ENCODE results near the gene TLNRD1.

The TLNRD1 gene

DNA sequence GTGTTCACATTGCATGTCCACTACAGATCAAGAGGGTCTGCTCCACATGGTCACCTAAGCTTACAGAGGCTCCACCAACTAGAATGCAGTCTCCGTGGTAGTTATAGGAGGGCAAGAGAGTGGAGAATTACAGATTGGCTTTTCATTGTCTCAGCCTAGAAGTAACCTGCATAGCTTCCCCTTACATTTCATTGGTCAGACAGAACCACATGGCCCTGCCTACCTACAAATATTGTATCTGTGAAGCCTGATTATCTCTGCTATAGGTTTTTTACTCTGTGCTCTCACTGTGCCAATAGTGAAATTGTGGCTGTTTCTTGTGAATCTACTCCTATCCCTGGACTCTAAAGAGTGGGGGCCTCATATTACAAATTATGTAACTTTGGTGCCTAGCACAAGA is 2.5 kb upstream of the TLNRD1 start:
- no peak overlapping the region for H3K4me3 ChIP-seq
- H3K27ac ChIP-seq = peak overlapping the region in 2 of 21 experiments; percentile 2 to 39

DNA sequence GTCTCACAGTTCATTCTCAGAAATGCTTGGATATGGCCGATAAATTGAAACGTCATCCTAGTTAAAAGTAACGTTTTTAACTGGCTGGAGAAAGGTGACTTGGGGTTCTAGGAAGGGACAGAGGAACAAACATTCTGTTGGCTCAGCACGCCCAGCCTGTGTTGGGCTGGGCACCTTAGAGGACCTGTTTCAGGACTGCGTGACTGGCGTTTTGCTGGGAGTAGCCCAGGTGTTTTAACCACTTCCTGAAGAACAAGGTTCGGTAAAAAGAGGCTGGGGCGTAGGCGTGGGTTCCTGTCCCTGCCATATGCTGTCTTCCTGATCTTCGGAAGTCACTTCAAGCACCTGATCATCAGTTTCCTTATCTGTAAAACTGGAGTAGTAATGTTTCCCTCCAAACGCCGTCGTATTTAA is 1.1 kb upstream of the TLNRD1 start:
- H3K27ac ChIP-seq = peak overlapping the region in 19 of 21 experiments; percentile 55 to 100 (median 98)
- peak overlapping the region; percentile 77 to 88 (median 82) for H3K4me3 ChIP-seq

DNA sequence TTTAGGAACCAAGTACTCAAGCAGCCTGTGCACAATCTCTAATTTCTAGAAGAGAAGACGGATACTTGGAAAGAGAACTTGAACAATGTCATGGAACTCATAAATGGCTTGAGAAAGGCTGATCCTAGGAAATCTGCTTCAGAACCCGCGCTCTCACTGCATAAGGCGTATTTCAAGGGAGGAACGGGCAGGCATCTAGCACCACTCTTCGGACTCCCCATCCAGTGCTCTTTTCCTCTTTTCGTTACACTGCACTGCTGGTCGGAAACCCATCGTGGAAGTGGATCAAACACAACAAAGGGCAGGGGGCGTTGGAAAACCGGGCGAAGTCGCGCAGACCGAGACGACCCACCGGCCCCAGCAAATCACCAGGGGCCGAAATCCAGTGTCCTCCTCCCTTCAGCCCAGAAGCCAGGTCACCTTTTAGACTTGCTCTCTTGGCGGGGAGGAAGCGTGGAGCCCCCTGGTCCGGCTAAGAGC is 539 bp upstream of the TLNRD1 start:
- Histone ChIP-seq H3K4me3 (peak overlapping the region; percentile 77 to 88 (median 82)), H3K27ac (peak overlapping the region; percentile 92 to 100 (median 98))

DNA sequence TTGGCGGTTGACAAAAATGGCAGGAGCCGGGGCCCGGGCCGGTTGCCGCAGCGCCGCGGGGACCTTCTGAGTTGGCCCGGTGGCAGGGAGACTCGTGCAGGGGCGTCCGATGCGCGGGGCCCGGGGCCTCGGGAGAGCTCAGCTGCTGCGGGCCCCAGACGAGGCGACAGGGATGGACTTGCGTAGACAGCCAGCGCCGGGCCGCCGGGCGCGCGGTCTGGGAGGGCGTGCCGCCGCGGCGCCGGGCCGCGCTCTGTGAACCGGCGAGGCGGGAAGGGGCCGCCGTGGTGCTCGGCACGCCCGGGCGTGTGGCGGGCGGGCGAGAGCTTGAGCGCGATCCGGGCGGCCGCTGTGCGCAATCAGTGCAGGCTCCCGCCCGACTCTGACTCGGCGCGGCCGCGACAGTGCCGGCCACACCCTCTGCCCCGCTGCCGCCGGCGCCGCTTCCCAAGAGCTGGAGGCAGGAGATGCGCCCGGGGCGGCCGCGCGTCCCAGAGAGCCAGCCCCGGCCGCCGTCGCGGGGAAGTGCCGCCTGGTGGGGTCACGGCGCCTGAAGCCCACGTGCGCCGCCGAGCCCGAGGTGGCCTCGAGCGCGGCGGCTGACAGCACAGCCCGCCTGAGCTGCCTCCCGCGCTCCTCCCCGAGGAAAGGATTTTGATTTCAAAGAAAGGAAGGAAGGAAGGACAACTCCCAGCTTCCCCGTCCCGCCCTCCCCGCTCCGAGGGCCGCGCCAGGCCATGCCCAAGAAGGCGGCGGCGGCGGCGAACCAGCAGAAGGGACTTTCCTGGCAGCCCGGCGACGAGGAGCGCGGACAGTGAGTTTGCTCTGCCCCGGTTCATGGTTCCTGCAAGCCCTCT is 657 bp downstream of the TLNRD1 start:
- H3K27ac ChIP-seq = peak overlapping the region; percentile 92 to 100 (median 98)

DNA sequence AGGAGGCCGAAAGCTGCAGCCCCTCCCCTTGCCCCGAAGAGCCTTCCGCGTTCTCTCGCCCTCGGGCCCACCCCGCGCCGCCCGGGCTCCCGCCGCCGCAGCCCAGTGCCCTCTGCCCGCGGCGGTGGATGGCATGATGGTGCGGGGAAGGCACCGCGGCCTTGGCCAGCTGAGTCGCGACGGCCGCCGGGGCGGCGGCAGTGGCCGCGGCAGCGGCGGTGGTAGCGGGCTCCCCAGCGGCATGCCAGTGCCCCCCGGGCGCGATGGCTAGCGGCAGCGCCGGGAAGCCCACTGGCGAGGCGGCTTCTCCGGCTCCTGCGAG is 1.2 kb downstream of the TLNRD1 start:
- Histone ChIP-seq H3K27ac (peak overlapping the region; percentile 92 to 100 (median 98)), H3K4me3 (peak overlapping the region; percentile 77 to 88 (median 82))

More for the DNA sequence above, 657 bp downstream of the TLNRD1 start:
- peak overlapping the region; percentile 77 to 88 (median 82) for H3K4me3 ChIP-seq

DNA sequence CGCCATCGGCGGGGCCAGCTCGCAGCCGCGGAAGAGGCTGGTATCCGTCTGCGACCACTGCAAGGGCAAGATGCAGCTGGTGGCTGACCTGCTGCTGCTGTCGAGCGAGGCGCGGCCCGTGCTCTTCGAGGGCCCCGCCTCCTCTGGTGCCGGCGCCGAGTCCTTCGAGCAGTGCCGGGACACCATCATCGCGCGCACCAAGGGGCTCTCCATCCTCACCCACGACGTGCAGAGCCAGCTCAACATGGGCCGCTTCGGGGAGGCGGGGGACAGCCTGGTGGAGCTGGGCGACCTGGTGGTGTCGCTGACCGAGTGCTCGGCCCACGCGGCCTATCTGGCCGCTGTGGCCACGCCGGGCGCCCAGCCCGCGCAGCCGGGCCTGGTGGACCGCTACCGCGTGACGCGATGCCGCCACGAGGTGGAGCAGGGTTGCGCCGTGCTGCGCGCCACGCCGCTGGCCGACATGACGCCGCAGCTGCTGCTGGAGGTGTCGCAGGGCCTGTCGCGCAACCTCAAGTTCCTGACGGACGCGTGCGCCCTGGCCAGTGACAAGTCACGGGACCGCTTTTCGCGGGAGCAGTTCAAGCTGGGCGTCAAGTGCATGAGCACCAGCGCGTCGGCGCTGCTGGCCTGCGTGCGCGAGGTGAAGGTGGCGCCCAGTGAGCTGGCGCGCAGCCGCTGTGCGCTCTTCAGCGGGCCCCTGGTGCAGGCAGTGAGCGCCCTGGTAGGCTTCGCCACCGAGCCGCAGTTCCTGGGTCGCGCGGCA is 1.8 kb downstream of the TLNRD1 start:
- Histone ChIP-seq H3K4me3 (peak overlapping the region; percentile 77 to 88 (median 82)), H3K27ac (peak overlapping the region; percentile 92 to 100 (median 98))

DNA sequence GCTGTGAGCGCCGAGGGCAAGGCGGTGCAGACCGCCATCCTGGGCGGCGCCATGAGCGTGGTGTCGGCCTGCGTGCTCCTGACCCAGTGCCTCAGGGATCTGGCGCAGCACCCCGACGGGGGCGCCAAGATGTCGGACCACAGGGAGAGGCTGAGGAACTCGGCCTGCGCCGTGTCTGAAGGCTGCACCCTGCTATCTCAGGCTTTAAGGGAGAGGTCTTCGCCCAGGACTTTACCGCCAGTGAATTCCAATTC is 2.3 kb downstream of the TLNRD1 start:
- Histone ChIP-seq H3K4me3 (peak overlapping the region in 5 of 7 experiments; percentile 77 to 88 (median 82)), H3K27ac (peak overlapping the region in 4 of 21 experiments; percentile 97 to 98 (median 98))

DNA sequence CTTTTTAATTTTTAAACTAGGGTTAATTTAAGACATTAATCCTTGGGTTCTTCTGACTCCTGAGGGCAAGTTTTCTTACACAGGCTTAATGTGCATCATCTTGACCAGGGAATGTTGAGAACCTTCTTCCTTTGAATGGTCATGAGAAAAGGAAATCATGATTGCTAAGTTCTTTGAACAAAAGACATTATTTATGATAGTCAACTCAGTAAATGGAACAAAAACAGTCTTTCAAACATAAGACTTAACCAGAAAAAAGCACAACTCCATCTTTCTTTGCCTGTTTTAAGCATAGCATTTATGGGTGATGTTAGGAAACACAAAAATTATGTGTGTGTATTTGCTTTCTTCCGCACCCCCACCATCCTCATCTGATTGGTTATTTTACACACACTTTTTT is 5.4 kb downstream of the TLNRD1 start:
- no peak overlapping the region for H3K4me3 ChIP-seq
- H3K27ac ChIP-seq = no peak overlapping the region

DNA sequence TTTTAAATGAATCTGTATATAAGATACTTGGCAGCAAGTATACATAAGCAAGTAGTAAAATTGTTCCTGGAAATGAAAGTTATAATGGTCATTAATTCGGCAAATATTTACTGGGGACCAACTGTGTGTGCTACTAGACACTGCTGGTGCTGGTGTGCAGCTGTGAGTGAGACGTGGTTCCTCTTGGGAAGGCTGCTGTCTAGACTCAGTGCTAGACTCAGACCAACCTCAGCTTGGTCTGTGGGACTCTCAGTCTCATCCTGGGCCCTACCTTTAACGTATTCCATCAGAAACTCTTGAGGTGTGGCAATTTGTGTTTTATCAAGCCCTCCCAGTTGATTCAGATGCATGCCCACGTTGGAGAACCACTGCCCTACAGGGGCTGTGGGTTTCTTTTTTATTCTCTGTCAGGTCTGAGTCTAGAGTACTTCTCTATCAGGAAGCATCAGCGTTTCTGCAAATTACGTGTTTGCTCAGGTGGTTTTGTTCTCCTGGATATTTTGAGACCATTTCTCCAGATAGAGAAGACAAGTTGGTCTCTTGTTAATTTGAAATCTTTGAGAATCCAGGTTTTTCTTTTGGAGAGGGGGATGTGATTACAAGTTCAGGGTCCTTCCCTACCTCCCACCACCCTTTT is 6.8 kb downstream of the TLNRD1 start:
- Histone ChIP-seq H3K27ac (no peak overlapping the region), H3K4me3 (no peak overlapping the region)

DNA sequence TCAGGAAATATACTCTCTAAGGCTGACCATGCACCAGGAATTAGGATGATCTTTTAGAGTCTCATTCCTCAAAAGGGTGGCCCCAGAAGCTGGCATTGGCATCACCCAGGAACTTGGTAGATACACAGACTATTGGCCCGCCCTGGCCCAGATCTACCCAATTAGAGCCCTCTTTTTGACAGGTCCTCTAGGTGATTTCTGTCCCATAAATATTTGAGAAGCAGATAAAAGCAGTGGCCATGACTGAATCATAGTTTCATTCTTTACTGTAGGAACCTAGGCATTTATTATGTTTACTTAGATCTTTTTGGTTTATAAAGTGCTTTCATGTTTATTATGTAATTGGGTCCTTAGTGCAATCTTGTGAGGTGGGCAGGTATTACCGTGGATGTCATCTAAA is 7.6 kb downstream of the TLNRD1 start:
- no peak overlapping the region for H3K4me3 ChIP-seq
- H3K27ac ChIP-seq = no peak overlapping the region

DNA sequence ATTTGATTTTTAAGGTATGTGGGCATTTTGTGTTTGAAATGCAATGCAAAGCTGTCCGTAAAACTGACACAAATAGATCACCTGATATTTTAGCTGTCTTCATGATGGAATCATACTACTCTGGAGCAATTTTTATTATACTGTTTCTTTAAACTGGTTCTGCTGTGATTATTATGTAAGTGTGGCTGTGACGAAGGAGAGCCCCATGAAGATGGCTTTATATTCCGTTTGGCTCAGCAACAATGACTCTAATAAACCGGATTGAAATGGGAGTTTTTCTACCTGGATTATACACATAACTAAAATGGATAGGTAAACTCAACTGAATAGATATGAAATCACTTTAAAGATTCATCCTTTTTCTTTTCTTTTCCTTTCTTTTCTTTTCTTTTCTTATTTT is 9.4 kb downstream of the TLNRD1 start:
- H3K27ac ChIP-seq = no peak overlapping the region
- H3K4me3 ChIP-seq = no peak overlapping the region

DNA sequence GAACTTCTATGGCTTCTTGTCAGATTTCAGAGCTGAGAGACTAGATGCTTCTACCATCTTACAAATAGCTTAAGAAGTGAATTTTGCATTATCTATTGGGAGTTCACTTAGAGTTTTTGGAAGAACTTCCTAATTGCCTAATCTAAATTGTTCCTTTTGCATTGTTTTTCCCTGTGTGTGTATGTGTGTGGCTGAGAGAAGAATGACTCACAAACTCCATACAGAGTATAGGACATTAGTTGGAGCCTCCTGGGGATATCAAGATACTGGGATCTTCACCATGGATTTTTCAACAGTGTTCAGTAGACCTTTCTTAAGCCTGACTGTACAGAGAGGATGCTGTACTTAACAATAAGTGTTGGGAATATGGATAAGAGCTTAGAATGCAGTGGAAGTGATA is 10.9 kb downstream of the TLNRD1 start:
- Histone ChIP-seq H3K27ac (no peak overlapping the region), H3K4me3 (no peak overlapping the region)

DNA sequence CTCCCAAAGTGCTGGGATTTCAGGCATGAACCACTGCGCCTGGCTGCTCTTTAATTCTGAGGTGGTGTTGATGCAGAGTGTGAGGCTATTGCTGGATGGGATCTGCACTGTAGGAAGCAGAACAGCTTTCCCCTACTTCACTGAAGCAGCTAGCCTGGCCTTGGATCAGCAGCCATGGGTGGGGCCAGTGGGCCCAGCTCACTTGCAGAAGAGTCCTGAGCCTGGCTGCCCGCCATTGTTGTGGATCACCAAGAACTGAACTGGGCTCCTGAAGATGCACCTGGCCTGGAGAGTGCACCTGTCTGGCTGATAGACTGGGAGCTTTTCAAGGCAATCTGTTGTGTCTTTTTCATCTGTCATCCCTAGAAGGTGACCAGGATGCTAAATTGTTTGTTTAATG is 11.9 kb downstream of the TLNRD1 start:
- Histone ChIP-seq H3K27ac (no peak overlapping the region), H3K4me3 (no peak overlapping the region)

DNA sequence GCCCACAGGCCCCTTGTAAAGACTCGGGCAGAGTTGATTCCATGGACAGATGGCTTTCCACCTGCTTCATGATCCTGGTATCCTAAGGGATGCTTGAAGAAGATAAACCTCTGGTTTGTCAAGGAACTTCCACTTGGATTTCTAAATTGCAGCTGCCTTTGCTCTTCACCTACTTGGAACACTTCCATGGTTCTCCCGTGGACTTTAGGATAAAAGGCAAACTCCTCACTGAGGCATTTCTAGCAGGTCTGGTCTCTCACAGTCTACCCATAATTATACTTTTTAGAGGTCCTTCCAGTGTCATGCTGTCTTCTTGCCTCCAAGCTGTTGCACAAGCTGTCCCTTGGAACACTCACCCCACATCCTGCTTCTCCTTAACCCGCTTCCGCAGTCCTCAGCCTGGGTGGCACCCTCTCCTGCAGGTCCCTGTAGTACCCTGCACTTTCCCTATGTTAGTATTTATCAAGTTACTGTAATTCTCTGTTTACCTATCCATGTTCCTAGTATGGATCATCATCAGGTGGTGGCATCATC is 12.7 kb downstream of the TLNRD1 start:
- Histone ChIP-seq H3K27ac (no peak overlapping the region), H3K4me3 (no peak overlapping the region)

DNA sequence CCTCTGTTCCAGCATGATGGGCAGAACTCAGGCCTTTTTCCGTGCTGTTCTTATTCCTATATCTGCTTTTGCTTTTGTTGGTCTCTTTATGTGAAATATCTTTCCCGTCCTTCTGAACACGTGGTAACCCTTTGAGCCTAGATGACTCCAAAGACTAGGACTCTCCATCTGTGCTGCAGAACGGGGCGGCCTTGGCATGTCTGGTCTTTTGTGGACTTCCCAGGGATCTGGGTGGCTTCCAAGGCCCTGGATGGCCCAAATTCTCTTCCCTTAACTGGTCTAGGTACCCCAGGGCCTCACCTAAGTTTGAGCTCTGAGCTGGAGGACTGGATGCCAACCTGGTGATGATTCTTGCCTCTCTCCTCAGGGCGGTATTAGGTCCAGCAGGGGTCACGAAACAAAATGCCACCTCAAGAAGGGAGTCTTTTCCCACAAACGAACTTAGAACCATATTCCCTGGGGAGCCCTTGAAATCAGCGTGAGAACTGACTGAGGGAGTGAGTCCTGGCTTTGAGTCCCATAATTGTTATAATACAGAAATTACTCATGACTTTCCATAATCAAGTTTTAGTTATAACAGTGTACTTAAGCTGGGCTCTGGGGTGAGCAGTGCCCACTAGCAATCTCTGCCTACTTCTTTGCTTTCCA is 13.8 kb downstream of the TLNRD1 start:
- Histone ChIP-seq H3K27ac (no peak overlapping the region), H3K4me3 (no peak overlapping the region)

DNA sequence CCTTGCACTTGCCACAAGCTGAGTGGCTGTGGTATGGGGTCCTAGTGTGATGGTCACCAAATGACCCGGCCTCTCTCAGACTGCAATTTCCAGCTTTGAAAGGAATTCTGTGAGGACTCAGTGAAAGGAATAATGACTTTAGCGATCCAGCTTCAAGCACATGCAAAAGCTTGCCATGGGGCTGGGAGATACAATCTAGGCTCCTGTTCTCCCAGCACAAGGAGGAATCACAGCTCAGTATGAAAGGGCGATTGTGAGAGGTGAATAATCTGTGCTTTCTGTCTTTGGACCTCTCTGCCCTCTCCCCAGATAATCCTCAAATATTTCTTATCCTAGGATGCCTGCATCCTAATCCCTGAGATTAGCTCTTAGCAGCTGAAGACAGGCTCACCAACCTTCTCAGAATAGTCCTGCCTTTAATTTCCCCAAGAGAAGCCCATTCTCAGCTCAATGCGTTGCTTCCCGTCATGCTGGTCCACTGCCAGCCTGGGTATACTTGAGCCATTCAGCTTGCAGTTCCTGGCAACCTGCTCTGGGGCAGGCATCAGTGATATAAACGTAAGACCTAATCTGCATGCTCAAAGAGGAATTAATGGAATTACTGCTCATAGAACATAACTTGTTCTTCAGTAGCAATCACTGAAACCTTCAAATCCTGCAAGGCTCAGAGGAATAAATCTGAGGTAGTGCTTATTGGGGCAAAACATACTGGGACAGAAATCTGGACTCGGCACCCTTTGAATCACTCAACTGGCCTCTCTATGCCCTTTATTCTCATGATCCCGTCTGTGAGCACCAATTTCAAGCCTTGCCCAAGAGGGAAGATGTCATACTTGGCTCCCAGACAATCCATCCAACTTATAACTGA is 15.1 kb downstream of the TLNRD1 start:
- Histone ChIP-seq H3K27ac (peak overlapping the region in 3 of 21 experiments; percentile 5 to 53 (median 35)), H3K4me3 (no peak overlapping the region)

DNA sequence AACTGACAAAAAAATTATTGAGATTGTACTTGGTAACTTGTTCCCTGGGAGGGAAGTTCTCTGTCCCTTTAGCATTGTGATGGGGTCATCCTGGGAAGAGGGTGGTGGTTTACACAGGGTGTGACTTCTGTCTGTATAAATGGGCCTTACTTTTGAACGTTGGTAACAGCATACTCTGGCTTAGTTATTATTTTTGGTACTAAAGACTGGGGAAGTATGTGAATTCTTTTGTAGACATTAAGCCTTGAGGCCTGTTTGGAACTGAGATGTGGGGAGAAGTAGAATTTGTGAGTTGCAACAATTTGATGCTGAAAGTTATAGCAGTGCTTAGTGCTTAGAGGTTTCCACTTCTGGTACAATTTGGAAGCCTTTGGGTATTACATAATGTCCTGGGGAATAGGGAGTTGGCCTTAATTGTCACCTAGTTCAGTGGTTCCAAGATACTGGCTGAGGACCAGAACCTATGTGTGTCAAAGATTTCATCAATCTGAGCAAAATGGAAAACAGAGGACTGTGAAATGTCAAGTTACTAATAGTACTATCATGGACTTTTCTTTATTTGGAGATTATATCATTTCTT is 15.9 kb downstream of the TLNRD1 start:
- Histone ChIP-seq H3K27ac (peak overlapping the region in 2 of 21 experiments; percentile 8 to 53), H3K4me3 (no peak overlapping the region)

DNA sequence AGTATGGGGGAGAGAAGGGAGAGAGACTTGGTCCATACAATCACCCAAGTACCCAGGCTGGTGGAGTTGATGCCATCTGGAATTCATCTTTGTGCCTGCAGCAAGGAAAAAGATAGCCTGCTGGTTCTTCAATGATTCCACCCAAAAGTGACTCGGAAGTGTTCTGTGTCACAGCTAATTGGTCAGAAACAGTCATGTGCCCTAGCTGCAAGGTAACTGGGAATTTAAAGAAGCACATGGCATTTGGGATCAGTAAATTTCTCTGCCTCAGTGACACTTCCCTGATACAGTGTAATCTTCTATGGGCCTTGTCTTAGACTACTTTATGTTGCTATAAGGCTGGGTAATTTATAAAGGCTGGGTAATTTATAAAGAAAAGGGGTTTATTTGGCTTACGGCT is 17.5 kb downstream of the TLNRD1 start:
- no peak overlapping the region for H3K27ac ChIP-seq
- no peak overlapping the region for H3K4me3 ChIP-seq

DNA sequence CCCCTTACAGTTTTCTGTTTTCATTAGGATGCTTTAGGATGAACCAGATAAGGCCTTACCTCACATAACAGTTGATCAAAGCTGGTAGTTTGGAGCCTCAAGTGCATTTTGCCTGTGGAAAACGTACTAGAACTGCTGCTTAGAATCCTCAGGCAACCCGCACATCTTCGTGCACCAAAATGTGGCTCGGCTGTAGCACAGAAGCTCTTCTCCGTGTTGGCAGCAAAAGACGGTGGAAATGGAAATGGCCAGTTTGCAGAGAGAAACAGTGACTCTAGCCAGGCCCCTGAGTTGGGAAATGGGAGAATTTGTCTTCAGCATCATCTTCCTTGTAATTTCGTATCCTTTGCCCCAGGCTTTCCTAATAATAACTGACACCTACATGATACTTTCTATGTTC is 20.6 kb downstream of the TLNRD1 start:
- Histone ChIP-seq H3K4me3 (no peak overlapping the region), H3K27ac (no peak overlapping the region)
